ENCODE results near the gene SPATS2.
"Not testable (repeated sequence)": the region's sequence is repeated elsewhere in the genome, so short reads cannot be mapped to it uniquely, and the experiment has no call there.

The SPATS2 gene

GRCh38 chr12:49489720-49490119 is 122.5 kb downstream of the SPATS2 start:
- Histone ChIP-seq H3K4me1 (ENCODE audit: control insufficient read depth, insufficient read depth, low read length) (no peaks in the 10 kb centered on the region), H3K27ac (ENCODE audit: low read length) (no peak overlapping the region), H3K27me3 (ENCODE audit: control insufficient read depth, insufficient read depth, low read length) (no peaks in the 10 kb centered on the region), H3K9me3 (ENCODE audit: control insufficient read depth, insufficient read depth, low read length) (no peaks in the 10 kb centered on the region), H3K36me3 (ENCODE audit: control insufficient read depth, insufficient read depth, low read length) (no peaks in the 10 kb centered on the region), H3K4me3 (ENCODE audit: low read length) (no peak overlapping the region)
- no peak for DNase-seq (ENCODE audit: low read depth, low spot score)
- no CpG with 5 or more reads among the region's 4 CpGs for WGBS (ENCODE audit: insufficient coverage, insufficient read length)

GRCh38 chr12:49491823-49492222 is 124.6 kb downstream of the SPATS2 start:
- no peak overlapping the region for H3K27ac ChIP-seq (ENCODE audit: low read length)
- no peak overlapping the region for H3K4me3 ChIP-seq (ENCODE audit: low read length)
- no peak for DNase-seq (ENCODE audit: low read depth, low spot score)
- no CpG with 5 or more reads among the region's 1 CpG for WGBS (ENCODE audit: insufficient coverage, insufficient read length)
- H3K36me3 ChIP-seq (ENCODE audit: control insufficient read depth, insufficient read depth, low read length) = 0 out of 2 replicates have a peak, but pooled peaks cover 3% of the 10 kb centered on the region
- H3K27me3 ChIP-seq (ENCODE audit: control insufficient read depth, insufficient read depth, low read length) = no peaks in the 10 kb centered on the region
- H3K9me3 ChIP-seq (ENCODE audit: control insufficient read depth, insufficient read depth, low read length) = no peaks in the 10 kb centered on the region
- H3K4me1 ChIP-seq (ENCODE audit: control insufficient read depth, insufficient read depth, low read length) = no peaks in the 10 kb centered on the region

GRCh38 chr12:49493900-49494299 is 126.6 kb downstream of the SPATS2 start:
- no peaks in the 10 kb centered on the region for H3K4me1 ChIP-seq (ENCODE audit: control insufficient read depth, insufficient read depth, low read length)
- H3K36me3 ChIP-seq (ENCODE audit: control insufficient read depth, insufficient read depth, low read length) = 0 out of 2 replicates have a peak, but pooled peaks cover 3% of the 10 kb centered on the region
- no CpG with 5 or more reads among the region's 2 CpGs for WGBS (ENCODE audit: insufficient coverage, insufficient read length)
- no peak overlapping the region for H3K27ac ChIP-seq (ENCODE audit: low read length)
- no peaks in the 10 kb centered on the region for H3K27me3 ChIP-seq (ENCODE audit: control insufficient read depth, insufficient read depth, low read length)
- no peak overlapping the region for H3K4me3 ChIP-seq (ENCODE audit: low read length)
- H3K9me3 ChIP-seq (ENCODE audit: control insufficient read depth, insufficient read depth, low read length) = no peaks in the 10 kb centered on the region
- no peak for DNase-seq (ENCODE audit: low read depth, low spot score)

GRCh38 chr12:49496417-49497360 is 129.4 kb downstream of the SPATS2 start:
- H3K36me3 ChIP-seq (ENCODE audit: control insufficient read depth, insufficient read depth, low read length) = 0 out of 2 replicates have a peak, but pooled peaks cover 3% of the 10 kb centered on the region
- DNase-seq (ENCODE audit: low read depth, low spot score) = no peak
- H3K4me3 ChIP-seq (ENCODE audit: low read length) = no peak overlapping the region
- H3K9me3 ChIP-seq (ENCODE audit: control insufficient read depth, insufficient read depth, low read length) = no peaks in the 10 kb centered on the region
- no peaks in the 10 kb centered on the region for H3K4me1 ChIP-seq (ENCODE audit: control insufficient read depth, insufficient read depth, low read length)
- no CpG with 5 or more reads among the region's 10 CpGs for WGBS (ENCODE audit: insufficient coverage, insufficient read length)
- H3K27ac ChIP-seq (ENCODE audit: low read length) = no peak overlapping the region
- no peaks in the 10 kb centered on the region for H3K27me3 ChIP-seq (ENCODE audit: control insufficient read depth, insufficient read depth, low read length)

- Histone ChIP-seq H3K36me3 (ENCODE audit: control insufficient read depth, insufficient read depth, low read length) (no peaks in the 10 kb centered on the region), H3K9me3 (ENCODE audit: control insufficient read depth, insufficient read depth, low read length) (no peaks in the 10 kb centered on the region), H3K4me1 (ENCODE audit: control insufficient read depth, insufficient read depth, low read length) (no peaks in the 10 kb centered on the region), H3K27me3 (ENCODE audit: control insufficient read depth, insufficient read depth, low read length) (no peaks in the 10 kb centered on the region), H3K4me3 (ENCODE audit: low read length) (no peak overlapping the region), H3K27ac (ENCODE audit: low read length) (no peak overlapping the region)
- WGBS (ENCODE audit: insufficient coverage, insufficient read length) = no CpG with 5 or more reads among the region's 1 CpG
- no peak for DNase-seq (ENCODE audit: low read depth, low spot score)
Observed at GRCh38 chr12:49501895-49502294, 134.6 kb downstream of the SPATS2 start.

GRCh38 chr12:49502590-49502989 is 135.3 kb downstream of the SPATS2 start:
- DNase-seq (ENCODE audit: low read depth, low spot score) = no peak
- Histone ChIP-seq H3K36me3 (ENCODE audit: control insufficient read depth, insufficient read depth, low read length) (no peaks in the 10 kb centered on the region), H3K4me1 (ENCODE audit: control insufficient read depth, insufficient read depth, low read length) (no peaks in the 10 kb centered on the region), H3K4me3 (ENCODE audit: low read length) (no peak overlapping the region), H3K27ac (ENCODE audit: low read length) (no peak overlapping the region), H3K27me3 (ENCODE audit: control insufficient read depth, insufficient read depth, low read length) (no peaks in the 10 kb centered on the region), H3K9me3 (ENCODE audit: control insufficient read depth, insufficient read depth, low read length) (no peaks in the 10 kb centered on the region)
- WGBS (ENCODE audit: insufficient coverage, insufficient read length) = no CpG with 5 or more reads among the region's 1 CpG

- H3K27ac ChIP-seq (ENCODE audit: low read length) = no peak overlapping the region
- DNase-seq (ENCODE audit: low read depth, low spot score) = no peak
- no CpG with 5 or more reads among the region's 5 CpGs for WGBS (ENCODE audit: insufficient coverage, insufficient read length)
- no peaks in the 10 kb centered on the region for H3K9me3 ChIP-seq (ENCODE audit: control insufficient read depth, insufficient read depth, low read length)
- no peaks in the 10 kb centered on the region for H3K36me3 ChIP-seq (ENCODE audit: control insufficient read depth, insufficient read depth, low read length)
- no peaks in the 10 kb centered on the region for H3K4me1 ChIP-seq (ENCODE audit: control insufficient read depth, insufficient read depth, low read length)
- no peak overlapping the region for H3K4me3 ChIP-seq (ENCODE audit: low read length)
- no peaks in the 10 kb centered on the region for H3K27me3 ChIP-seq (ENCODE audit: control insufficient read depth, insufficient read depth, low read length)
Observed at GRCh38 chr12:49503674-49504180, 136.5 kb downstream of the SPATS2 start.

- no peaks in the 10 kb centered on the region for H3K9me3 ChIP-seq (ENCODE audit: control insufficient read depth, insufficient read depth, low read length)
- no peaks in the 10 kb centered on the region for H3K27me3 ChIP-seq (ENCODE audit: control insufficient read depth, insufficient read depth, low read length)
- no peaks in the 10 kb centered on the region for H3K36me3 ChIP-seq (ENCODE audit: control insufficient read depth, insufficient read depth, low read length)
Observed at GRCh38 chr12:49505672-49506071, 138.4 kb downstream of the SPATS2 start.

GRCh38 chr12:49507139-49507538 is 139.9 kb downstream of the SPATS2 start:
- no peak for DNase-seq (ENCODE audit: low read depth, low spot score)
- Histone ChIP-seq H3K36me3 (ENCODE audit: control insufficient read depth, insufficient read depth, low read length) (no peaks in the 10 kb centered on the region), H3K4me1 (ENCODE audit: control insufficient read depth, insufficient read depth, low read length) (no peaks in the 10 kb centered on the region), H3K27ac (ENCODE audit: low read length) (no peak overlapping the region), H3K4me3 (ENCODE audit: low read length) (no peak overlapping the region), H3K9me3 (ENCODE audit: control insufficient read depth, insufficient read depth, low read length) (no peaks in the 10 kb centered on the region), H3K27me3 (ENCODE audit: control insufficient read depth, insufficient read depth, low read length) (no peaks in the 10 kb centered on the region)
- WGBS (ENCODE audit: insufficient coverage, insufficient read length) = no CpG with 5 or more reads among the region's 4 CpGs

More at GRCh38 chr12:49505672-49506071, 138.4 kb downstream of the SPATS2 start:
- Histone ChIP-seq H3K4me1 (ENCODE audit: control insufficient read depth, insufficient read depth, low read length) (no peaks in the 10 kb centered on the region), H3K27ac (ENCODE audit: low read length) (no peak overlapping the region), H3K4me3 (ENCODE audit: low read length) (no peak overlapping the region)
- no peak for DNase-seq (ENCODE audit: low read depth, low spot score)

- H3K9me3 ChIP-seq (ENCODE audit: control insufficient read depth, insufficient read depth, low read length); DNase-seq (ENCODE audit: low read depth, low spot score); H3K4me3 ChIP-seq (ENCODE audit: low read length); H3K36me3 ChIP-seq (ENCODE audit: control insufficient read depth, insufficient read depth, low read length); H3K27me3 ChIP-seq (ENCODE audit: control insufficient read depth, insufficient read depth, low read length); H3K27ac ChIP-seq (ENCODE audit: low read length); H3K4me1 ChIP-seq (ENCODE audit: control insufficient read depth, insufficient read depth, low read length): not testable (repeated sequence)
- WGBS (ENCODE audit: insufficient coverage, insufficient read length) = no CpG with 5 or more reads among the region's 8 CpGs
Observed at GRCh38 chr12:49509681-49510080, 142.4 kb downstream of the SPATS2 start.

GRCh38 chr12:49511410-49511809 is 144.1 kb downstream of the SPATS2 start:
- DNase-seq (ENCODE audit: low read depth, low spot score) = no peak
- H3K36me3 ChIP-seq (ENCODE audit: control insufficient read depth, insufficient read depth, low read length) = no peaks in the 10 kb centered on the region
- H3K27ac ChIP-seq (ENCODE audit: low read length) = no peak overlapping the region
- H3K27me3 ChIP-seq (ENCODE audit: control insufficient read depth, insufficient read depth, low read length) = no peaks in the 10 kb centered on the region
- no peaks in the 10 kb centered on the region for H3K9me3 ChIP-seq (ENCODE audit: control insufficient read depth, insufficient read depth, low read length)
- H3K4me3 ChIP-seq (ENCODE audit: low read length) = no peak overlapping the region
- no peaks in the 10 kb centered on the region for H3K4me1 ChIP-seq (ENCODE audit: control insufficient read depth, insufficient read depth, low read length)

Measured in iPS DF 6.9 (cell line).